IMR-90 (cell line): ENCODE results near the gene FMN2. TPM values are rescaled to one million over a fixed set of nuclear protein-coding genes. Genes with fewer than 3 reads are reported as not detected.

ENCODE experiments used
- ATAC-seq: fragments of 200-7000 bp; cut with Tn5 transposase; 2 replicates; pipeline ENCODE4 v1.9.1; 2020; ENCODE audit warnings: low read depth, mild to moderate bottlenecking, moderate library complexity
- BruUV-seq: library from RNA; stranded (reverse); fragments of 400-500 nt; replicated peaks from 2 replicates; lab custom pipeline; 2021; lab: Mats Ljungman, UMichigan
- CTCF ChIA-PET: fragments of 300-600 bp; formaldehyde crosslinking; extraction: SDS; loops from one replicate; lab custom pipeline; 2021; ENCODE audit warnings: antibody characterized with exemption; lab: Yijun Ruan, JAX
- POLR2A ChIA-PET: fragments of 300-600 bp; sonication (Branson Sonifier 250); formaldehyde crosslinking; loops from one replicate; lab custom pipeline; 2022; ENCODE audit warnings: antibody characterized with exemption; ENCODE audit not compliant: unreplicated experiment; lab: Charles Lee
- DNase-seq: peaks from one replicate; pipeline ENCODE4 v3.0.0; 2013
- H2AFZ ChIP-seq: replicated peaks from 2 replicates; pipeline ENCODE3; 2013; ENCODE audit warnings: low read length, mild to moderate bottlenecking; ENCODE audit not compliant: poor library complexity
- H2AK5ac ChIP-seq: 2 replicates; pipeline ENCODE4 v1.6.1; 2013; ENCODE audit warnings: low read depth, low read length, inconsistent platforms
- H2AK9ac ChIP-seq: replicated peaks from 2 replicates; pipeline ENCODE3; 2013; ENCODE audit warnings: mild to moderate bottlenecking, low read depth, low read length, moderate library complexity; ENCODE audit not compliant: poor library complexity
- H2BK120ac ChIP-seq: 2 replicates; pipeline ENCODE4 v1.6.1; 2013; ENCODE audit warnings: low read depth, low read length, inconsistent platforms
- H2BK15ac ChIP-seq: 3 replicates; pipeline ENCODE4 v1.6.1; 2013; ENCODE audit warnings: low read depth, low read length, inconsistent platforms
- H2BK20ac ChIP-seq: 2 replicates; pipeline ENCODE4 v1.6.1; 2013; ENCODE audit warnings: low read depth, mild to moderate bottlenecking, inconsistent platforms, low read length, moderate library complexity
- H2BK5ac ChIP-seq: 2 replicates; pipeline ENCODE4 v1.6.1; 2013; ENCODE audit warnings: mild to moderate bottlenecking, low read depth, low read length, inconsistent platforms; ENCODE audit not compliant: poor library complexity, severe bottlenecking
- H3K14ac ChIP-seq: replicated peaks from 2 replicates; pipeline ENCODE4 v1.6.1; 2013; ENCODE audit warnings: low read depth, low read length, inconsistent platforms
- H3K18ac ChIP-seq: 2 replicates; pipeline ENCODE4 v1.6.1; 2013; ENCODE audit warnings: low read depth, low read length, control low read depth
- H3K23ac ChIP-seq: 2 replicates; pipeline ENCODE4 v1.6.1; 2013; ENCODE audit warnings: low read depth, low read length, inconsistent platforms
- H3K27ac ChIP-seq: 2 replicates; pipeline ENCODE4 v1.5.1; 2013; ENCODE audit warnings: mild to moderate bottlenecking, control low read depth, low read length; ENCODE audit not compliant: insufficient read depth
- H3K27me3 ChIP-seq: 2 replicates; pipeline ENCODE4 v1.6.1; 2013; ENCODE audit warnings: low read length; ENCODE audit not compliant: control insufficient read depth, insufficient read depth
- H3K36me3 ChIP-seq: 2 replicates; pipeline ENCODE4 v1.6.1; 2013; ENCODE audit warnings: low read length, mixed read lengths; ENCODE audit not compliant: control insufficient read depth, insufficient read depth
- H3K4ac ChIP-seq: 2 replicates; pipeline ENCODE4 v1.6.1; 2013; ENCODE audit warnings: low read depth, low read length, inconsistent platforms
- H3K4me1 ChIP-seq: 2 replicates; pipeline ENCODE4 v1.6.1; 2013; ENCODE audit warnings: low read length, mixed read lengths; ENCODE audit not compliant: control insufficient read depth, insufficient read depth
- H3K4me2 ChIP-seq: 2 replicates; pipeline ENCODE4 v1.6.1; 2013; ENCODE audit warnings: low read depth, mild to moderate bottlenecking, control low read depth, low read length, moderate library complexity
- H3K4me3 ChIP-seq: 2 replicates; pipeline ENCODE4 v1.5.1; 2013; ENCODE audit warnings: low read depth, mild to moderate bottlenecking, control low read depth, low read length, moderate library complexity; ENCODE audit not compliant: insufficient read depth
- H3K56ac ChIP-seq: 2 replicates; pipeline ENCODE4 v1.6.1; 2013; ENCODE audit warnings: low read length, inconsistent platforms; ENCODE audit not compliant: insufficient read depth; ENCODE audit errors: extremely low read depth
- H3K79me1 ChIP-seq, 2 experiments: 2 replicates each; pipeline ENCODE4 v1.6.1; 2013; ENCODE audit warnings: low read length in 2 of 2, inconsistent platforms in 1 of 2, low read depth in 1 of 2
- H3K9ac ChIP-seq: 2 replicates; pipeline ENCODE4 v1.6.1; 2013; ENCODE audit warnings: low read depth, low read length, control low read depth
- H3K9me1 ChIP-seq: 2 replicates; pipeline ENCODE4 v1.6.1; 2013; ENCODE audit warnings: low read length, inconsistent platforms; ENCODE audit not compliant: insufficient read depth
- H3K9me3 ChIP-seq: 2 replicates; pipeline ENCODE4 v1.6.1; 2013; ENCODE audit warnings: low read length; ENCODE audit not compliant: control insufficient read depth, insufficient read depth
- H4K20me1 ChIP-seq: 2 replicates; pipeline ENCODE4 v1.6.1; 2013; ENCODE audit warnings: low read length, inconsistent platforms; ENCODE audit not compliant: insufficient read depth
- H4K5ac ChIP-seq: 2 replicates; pipeline ENCODE4 v1.6.1; 2013; ENCODE audit warnings: mild to moderate bottlenecking, low read depth, low read length, control low read depth
- H4K8ac ChIP-seq, 2 experiments: 2 replicates each; pipeline ENCODE4 v1.6.1; 2013; ENCODE audit warnings: low read depth in 2 of 2, low read length in 2 of 2, control low read depth in 1 of 2, inconsistent platforms in 1 of 2
- H4K91ac ChIP-seq: 2 replicates; pipeline ENCODE4 v1.6.1; 2013; ENCODE audit warnings: low read depth, low read length, inconsistent platforms; ENCODE audit not compliant: insufficient read depth
- BHLHE40 ChIP-seq: fragments of 150-350 bp; IDR thresholded peaks from 2 replicates; pipeline ENCODE4 v1.6.1; 2016; ENCODE audit warnings: mild to moderate bottlenecking, low read depth, low read length
- CEBPB ChIP-seq: IDR thresholded peaks from 2 replicates; pipeline ENCODE4 v1.6.1; 2012; ENCODE audit warnings: low read depth, low read length, improper control_type of control experiment
- CHD1 ChIP-seq: IDR thresholded peaks from 2 replicates; pipeline ENCODE4 v1.6.1; 2012; ENCODE audit warnings: low read depth, low read length, improper control_type of control experiment
- FOS ChIP-seq: fragments of 150-350 bp; IDR thresholded peaks from 2 replicates; pipeline ENCODE4 v1.6.1; 2016; ENCODE audit warnings: low read depth, low read length
- MAFK ChIP-seq: IDR thresholded peaks from 2 replicates; pipeline ENCODE4 v1.6.1; 2012; ENCODE audit warnings: low read depth, low read length, improper control_type of control experiment
- MXI1 ChIP-seq: IDR thresholded peaks from 2 replicates; pipeline ENCODE4 v1.6.1; 2012; ENCODE audit warnings: low read depth, mild to moderate bottlenecking, low read length, moderate library complexity, borderline replicate concordance
- NFE2L2 ChIP-seq: fragments of 150-350 bp; IDR thresholded peaks from 2 replicates; pipeline ENCODE4 v1.6.1; 2016; ENCODE audit warnings: low read depth, mild to moderate bottlenecking, low read length
- POLR2A ChIP-seq: IDR thresholded peaks from 2 replicates; pipeline ENCODE4 v1.6.1; 2012; ENCODE audit warnings: mild to moderate bottlenecking, low read depth, low read length
- RAD21 ChIP-seq: IDR thresholded peaks from 2 replicates; pipeline ENCODE4 v1.6.1; 2012; ENCODE audit warnings: low read length, improper control_type of control experiment
- RFX5 ChIP-seq: IDR thresholded peaks from 2 replicates; pipeline ENCODE4 v1.8.0; 2012; ENCODE audit warnings: low read depth, mild to moderate bottlenecking, low read length, moderate library complexity
- SMC3 ChIP-seq: fragments of 150-350 bp; IDR thresholded peaks from 2 replicates; pipeline ENCODE4 v1.6.1; 2016; ENCODE audit warnings: low read depth, mild to moderate bottlenecking, antibody characterized with exemption, low read length, moderate library complexity
- WGBS, 2 experiments: methylation state at CpG; one replicate each; pipeline versions ENCODE4 v1.1.5 to v1.1.7; 2013; ENCODE audit warnings: missing lambda C conversion rate in 2 of 2; ENCODE audit not compliant: insufficient read length in 1 of 2; ENCODE audit errors: extremely low coverage in 2 of 2; 5-methylcytosine and 5-hydroxymethylcytosine counted together
- dilution Hi-C: fragments of 300-500 bp; cut with HindIII; formaldehyde crosslinking; loops from one replicate; pipeline ENCODE4 v1.14.3; 2018; ENCODE audit warnings: low sequenced_read_pairs; ENCODE audit not compliant: unreplicated experiment
- in situ Hi-C: fragments of 300-500 bp; cut with MboI; formaldehyde crosslinking; loops from 3 replicates; pipeline ENCODE4 v1.14.3; 2019; ENCODE audit warnings: low sequenced_read_pairs, inconsistent platforms, mixed read lengths
- intact Hi-C: fragments of 100-400 bp; cut with micrococcal nuclease; formaldehyde crosslinking; loops from 2 replicates; pipeline ENCODE4 v1.10.0; 2022
- polyA plus RNA-seq, 3 experiments: library from polyadenylated mRNA; depleted of rRNA; stranded (reverse); fragments of >200 nt; gene quantifications; 2 replicates each; pipeline ENCODE4 v1.2.3, GENCODE V29; 2012; ENCODE audit warnings: low replicate concordance in 1 of 3
- total RNA-seq: library from RNA; depleted of rRNA; stranded (reverse); fragments of >200 nt; gene quantifications from 2 replicates; pipeline ENCODE4 v1.2.3, GENCODE V29; 2012
- TF ChIP-seq, protein P1 (sequence below): fragments of 150-350 bp; IDR thresholded peaks from 2 replicates; pipeline ENCODE4 v1.6.1; 2016; ENCODE audit warnings: low read depth, mild to moderate bottlenecking, low read length, moderate library complexity, borderline replicate concordance
- TF ChIP-seq, protein P2 (sequence below): fragments of 150-350 bp; IDR thresholded peaks from 2 replicates; pipeline ENCODE4 v1.6.1; 2017; ENCODE audit warnings: mild to moderate bottlenecking, antibody characterized with exemption, low read length, low read depth
- TF ChIP-seq, protein P3 (sequence below): conservative IDR thresholded peaks from 2 replicates; pipeline ENCODE4 v1.5.1; 2012; ENCODE audit warnings: mild to moderate bottlenecking, low read depth, low read length, improper control_type of control experiment

Gene FMN2
- total and polyA plus RNA-seq, 2 of the 4 experiments (the other 2 are of a cell fraction): 29.0 to 35.8 TPM

DNA sequence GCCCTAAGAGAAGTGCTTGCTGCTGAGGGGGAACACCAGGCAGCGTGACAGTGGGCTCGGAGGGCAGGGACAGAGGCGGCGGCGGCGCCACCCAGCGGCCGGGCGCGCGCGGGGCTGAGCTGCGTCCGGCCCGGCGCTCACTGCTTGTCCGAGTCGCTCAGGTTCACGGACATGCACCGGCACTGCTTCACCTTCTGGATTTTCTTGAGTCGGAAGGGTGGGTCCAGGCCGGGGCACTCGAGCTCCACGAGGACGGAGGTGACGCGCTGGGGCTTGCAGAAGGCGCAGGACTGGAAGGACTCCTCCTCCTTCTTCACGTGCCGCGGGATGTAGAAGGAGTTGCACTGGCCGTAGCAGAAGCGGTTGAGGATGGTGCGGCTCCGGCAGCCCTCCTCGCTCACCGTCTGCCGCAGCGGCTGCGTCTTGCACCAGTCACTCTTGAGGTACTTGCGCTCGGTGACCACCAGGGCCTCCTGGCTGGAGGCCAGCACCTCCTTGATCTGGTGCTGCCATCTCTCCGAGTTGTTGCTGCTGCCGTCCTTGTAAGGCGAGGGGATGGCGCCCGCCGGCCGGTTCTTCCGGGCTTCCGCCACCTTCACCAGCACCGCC, 401.3 kb downstream of the FMN2 start:
- Histone ChIP-seq H4K8ac (no peak overlapping the region), H4K20me1 (no peaks in the 10 kb centered on the region), H2BK5ac (no peak overlapping the region), H2AK5ac (peak overlapping the region; percentile 51; the same call in 1 of the 2 replicates), H4K91ac (peak overlapping the region; percentile 7; the same call in 1 of the 2 replicates), H2BK15ac (no peak overlapping the region), H4K5ac (no peak overlapping the region), H2BK20ac (peak overlapping the region; percentile 43; the same call in 1 of the 2 replicates), H3K27ac (no peak overlapping the region), H2AFZ (peak overlapping the region; percentile 69), H3K4me1 (peaks cover 3% of the 10 kb centered on the region), H2BK120ac (0 out of 2 replicates have a peak overlapping the region, but pooled peaks have one; percentile 27), H3K9ac (no peak overlapping the region), H3K56ac (no peak overlapping the region), H3K14ac (no peak overlapping the region), H3K79me1 (peaks cover 0 to 26% of the 10 kb centered on the region in 2 experiments; a peak in 2 of 4 replicates), H3K9me1 (peaks cover 7% of the 10 kb centered on the region), H3K9me3 (no peaks in the 10 kb centered on the region), H3K27me3 (no peaks in the 10 kb centered on the region), H3K4me3 (no peak overlapping the region), H2AK9ac (no peak overlapping the region), H3K18ac (no peak overlapping the region), H3K4me2 (no peak overlapping the region), H3K36me3 (no peaks in the 10 kb centered on the region; the same call in 1 of the 2 replicates), H3K23ac (no peak overlapping the region), H3K4ac (peak overlapping the region; percentile 27)
- WGBS, 2 experiments: 58% methylated on average over 25 of the region's 52 CpGs; no CpG with 5 or more reads in 1 of the 2 experiments
- DNase-seq (peak; percentile 14), ATAC-seq (0 out of 2 replicates have a peak, but pooled peaks have one; percentile 7)
- POLR2A ChIA-PET: no interaction called here
- dilution Hi-C loops: no loop called here
- CTCF ChIA-PET: no interaction called here
- in situ Hi-C loops: no loop called here
- TF ChIP-seq CHD1 (no peak), FOS (no peak), POLR2A (no peak), CEBPB (no peak), RFX5 (no peak), RAD21 (no peak), BHLHE40 (no peak), NFE2L2 (no peak), MAFK (no peak), MXI1 (no peak), SMC3 (no peak)
- TF ChIP-seq, protein P1, sequence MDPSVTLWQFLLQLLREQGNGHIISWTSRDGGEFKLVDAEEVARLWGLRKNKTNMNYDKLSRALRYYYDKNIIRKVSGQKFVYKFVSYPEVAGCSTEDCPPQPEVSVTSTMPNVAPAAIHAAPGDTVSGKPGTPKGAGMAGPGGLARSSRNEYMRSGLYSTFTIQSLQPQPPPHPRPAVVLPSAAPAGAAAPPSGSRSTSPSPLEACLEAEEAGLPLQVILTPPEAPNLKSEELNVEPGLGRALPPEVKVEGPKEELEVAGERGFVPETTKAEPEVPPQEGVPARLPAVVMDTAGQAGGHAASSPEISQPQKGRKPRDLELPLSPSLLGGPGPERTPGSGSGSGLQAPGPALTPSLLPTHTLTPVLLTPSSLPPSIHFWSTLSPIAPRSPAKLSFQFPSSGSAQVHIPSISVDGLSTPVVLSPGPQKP: no peak
- TF ChIP-seq, protein P2, sequence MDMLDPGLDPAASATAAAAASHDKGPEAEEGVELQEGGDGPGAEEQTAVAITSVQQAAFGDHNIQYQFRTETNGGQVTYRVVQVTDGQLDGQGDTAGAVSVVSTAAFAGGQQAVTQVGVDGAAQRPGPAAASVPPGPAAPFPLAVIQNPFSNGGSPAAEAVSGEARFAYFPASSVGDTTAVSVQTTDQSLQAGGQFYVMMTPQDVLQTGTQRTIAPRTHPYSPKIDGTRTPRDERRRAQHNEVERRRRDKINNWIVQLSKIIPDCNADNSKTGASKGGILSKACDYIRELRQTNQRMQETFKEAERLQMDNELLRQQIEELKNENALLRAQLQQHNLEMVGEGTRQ: no peak
- TF ChIP-seq, protein P3, sequence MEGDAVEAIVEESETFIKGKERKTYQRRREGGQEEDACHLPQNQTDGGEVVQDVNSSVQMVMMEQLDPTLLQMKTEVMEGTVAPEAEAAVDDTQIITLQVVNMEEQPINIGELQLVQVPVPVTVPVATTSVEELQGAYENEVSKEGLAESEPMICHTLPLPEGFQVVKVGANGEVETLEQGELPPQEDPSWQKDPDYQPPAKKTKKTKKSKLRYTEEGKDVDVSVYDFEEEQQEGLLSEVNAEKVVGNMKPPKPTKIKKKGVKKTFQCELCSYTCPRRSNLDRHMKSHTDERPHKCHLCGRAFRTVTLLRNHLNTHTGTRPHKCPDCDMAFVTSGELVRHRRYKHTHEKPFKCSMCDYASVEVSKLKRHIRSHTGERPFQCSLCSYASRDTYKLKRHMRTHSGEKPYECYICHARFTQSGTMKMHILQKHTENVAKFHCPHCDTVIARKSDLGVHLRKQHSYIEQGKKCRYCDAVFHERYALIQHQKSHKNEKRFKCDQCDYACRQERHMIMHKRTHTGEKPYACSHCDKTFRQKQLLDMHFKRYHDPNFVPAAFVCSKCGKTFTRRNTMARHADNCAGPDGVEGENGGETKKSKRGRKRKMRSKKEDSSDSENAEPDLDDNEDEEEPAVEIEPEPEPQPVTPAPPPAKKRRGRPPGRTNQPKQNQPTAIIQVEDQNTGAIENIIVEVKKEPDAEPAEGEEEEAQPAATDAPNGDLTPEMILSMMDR: no peak
- intact Hi-C loops: no loop called here
- BruUV-seq: no TSS peak
